ENCODE measurements around the gene SIGLEC1. TPM values are rescaled to one million over a fixed set of nuclear protein-coding genes. Genes with fewer than 3 reads are reported as not detected.

The SIGLEC1 gene
- total RNA-seq, 1 experiment from 2014 or later = not detected

GRCh38 chr20:3704087-3704486 lies 8.3 kb downstream of the SIGLEC1 start:
- H3K9ac ChIP-seq (ENCODE audit: low read length) = no peak overlapping the region
- H3K4me2 ChIP-seq (ENCODE audit: low read depth, low read length, poor library complexity, severe bottlenecking) = no peak overlapping the region
- no peaks in the 10 kb centered on the region for H3K27me3 ChIP-seq (ENCODE audit: low read length)
- H2AFZ ChIP-seq (ENCODE audit: low read length) = no peak overlapping the region
- H3K4me3 ChIP-seq (ENCODE audit: low read length) = no peak overlapping the region
- H3K27ac ChIP-seq (ENCODE audit: low read length) = no peak overlapping the region
- H3K36me3 ChIP-seq (ENCODE audit: insufficient read depth, low read length) = no peaks in the 10 kb centered on the region
- H3K9me2 ChIP-seq (replicated peaks; ENCODE audit: insufficient read depth, low read length) = no peaks in the 10 kb centered on the region
- DNase-seq = no peak
- H3K4me1 ChIP-seq (ENCODE audit: low read length) = no peaks in the 10 kb centered on the region
- H3K9me3 ChIP-seq (ENCODE audit: low read length) = no peaks in the 10 kb centered on the region
- H4K20me1 ChIP-seq (ENCODE audit: insufficient read depth, low read depth, low read length) = no peaks in the 10 kb centered on the region; the same call in 1 of the 2 replicates
- no peaks in the 10 kb centered on the region for H3K79me2 ChIP-seq (ENCODE audit: low read length)

GRCh38 chr20:3702611-3703391 lies 9.6 kb downstream of the SIGLEC1 start:
- Histone ChIP-seq H3K79me2 (ENCODE audit: low read length) (no peaks in the 10 kb centered on the region), H2AFZ (ENCODE audit: low read length) (no peak overlapping the region), H3K9ac (ENCODE audit: low read length) (no peak overlapping the region), H3K9me2 (replicated peaks; ENCODE audit: insufficient read depth, low read length) (no peaks in the 10 kb centered on the region), H3K27ac (ENCODE audit: low read length) (no peak overlapping the region), H3K4me2 (ENCODE audit: low read depth, low read length, poor library complexity, severe bottlenecking) (no peak overlapping the region), H3K9me3 (ENCODE audit: low read length) (no peaks in the 10 kb centered on the region), H3K27me3 (ENCODE audit: low read length) (no peaks in the 10 kb centered on the region), H3K4me3 (ENCODE audit: low read length) (no peak overlapping the region), H3K36me3 (ENCODE audit: insufficient read depth, low read length) (no peaks in the 10 kb centered on the region), H3K4me1 (ENCODE audit: low read length) (no peaks in the 10 kb centered on the region), H4K20me1 (ENCODE audit: insufficient read depth, low read depth, low read length) (no peaks in the 10 kb centered on the region; the same call in 1 of the 2 replicates)
- DNase-seq = no peak

- Histone ChIP-seq H3K4me3 (ENCODE audit: low read length) (no peak overlapping the region), H3K9me3 (ENCODE audit: low read length) (peaks cover 3% of the 10 kb centered on the region; the same call in 1 of the 2 replicates), H3K9ac (ENCODE audit: low read length) (no peak overlapping the region), H3K36me3 (ENCODE audit: insufficient read depth, low read length) (no peaks in the 10 kb centered on the region), H3K27ac (ENCODE audit: low read length) (no peak overlapping the region), H3K27me3 (ENCODE audit: low read length) (no peaks in the 10 kb centered on the region), H2AFZ (ENCODE audit: low read length) (no peak overlapping the region), H4K20me1 (ENCODE audit: insufficient read depth, low read depth, low read length) (no peaks in the 10 kb centered on the region; the same call in 1 of the 2 replicates), H3K79me2 (ENCODE audit: low read length) (no peaks in the 10 kb centered on the region), H3K4me1 (ENCODE audit: low read length) (no peaks in the 10 kb centered on the region), H3K4me2 (ENCODE audit: low read depth, low read length, poor library complexity, severe bottlenecking) (no peak overlapping the region), H3K9me2 (replicated peaks; ENCODE audit: insufficient read depth, low read length) (no peaks in the 10 kb centered on the region)
- no peak for DNase-seq
Measured at GRCh38 chr20:3701061-3701998, 11.1 kb downstream of the SIGLEC1 start.

- Histone ChIP-seq H4K20me1 (ENCODE audit: insufficient read depth, low read depth, low read length) (no peaks in the 10 kb centered on the region), H3K4me2 (ENCODE audit: low read depth, low read length, poor library complexity, severe bottlenecking) (no peak overlapping the region), H3K4me3 (ENCODE audit: low read length) (no peak overlapping the region), H3K4me1 (ENCODE audit: low read length) (no peaks in the 10 kb centered on the region), H2AFZ (ENCODE audit: low read length) (no peak overlapping the region), H3K9me3 (ENCODE audit: low read length) (peaks cover 4% of the 10 kb centered on the region; the same call in 1 of the 2 replicates), H3K27ac (ENCODE audit: low read length) (no peak overlapping the region), H3K9me2 (replicated peaks; ENCODE audit: insufficient read depth, low read length) (no peaks in the 10 kb centered on the region), H3K79me2 (ENCODE audit: low read length) (no peaks in the 10 kb centered on the region), H3K9ac (ENCODE audit: low read length) (no peak overlapping the region), H3K36me3 (ENCODE audit: insufficient read depth, low read length) (no peaks in the 10 kb centered on the region), H3K27me3 (ENCODE audit: low read length) (no peaks in the 10 kb centered on the region)
- no peak for DNase-seq
Measured at GRCh38 chr20:3699037-3699436, 13.4 kb downstream of the SIGLEC1 start.

- H4K20me1 ChIP-seq (ENCODE audit: insufficient read depth, low read depth, low read length) = no peaks in the 10 kb centered on the region
- no peaks in the 10 kb centered on the region for H3K36me3 ChIP-seq (ENCODE audit: insufficient read depth, low read length)
- H3K27me3 ChIP-seq (ENCODE audit: low read length) = no peaks in the 10 kb centered on the region
- no peaks in the 10 kb centered on the region for H3K79me2 ChIP-seq (ENCODE audit: low read length)
- peaks cover 4% of the 10 kb centered on the region; the same call in 1 of the 2 replicates for H3K9me3 ChIP-seq (ENCODE audit: low read length)
- H3K9me2 ChIP-seq (replicated peaks; ENCODE audit: insufficient read depth, low read length) = no peaks in the 10 kb centered on the region
- no peak for DNase-seq
- no peak overlapping the region for H3K4me2 ChIP-seq (ENCODE audit: low read depth, low read length, poor library complexity, severe bottlenecking)
- no peak overlapping the region for H3K9ac ChIP-seq (ENCODE audit: low read length)
- no peak overlapping the region for H3K27ac ChIP-seq (ENCODE audit: low read length)
- no peak overlapping the region for H2AFZ ChIP-seq (ENCODE audit: low read length)
- H3K4me1 ChIP-seq (ENCODE audit: low read length) = no peaks in the 10 kb centered on the region
- no peak overlapping the region for H3K4me3 ChIP-seq (ENCODE audit: low read length)
Measured at GRCh38 chr20:3698591-3699001, 13.8 kb downstream of the SIGLEC1 start.

GRCh38 chr20:3697588-3698305 lies 14.7 kb downstream of the SIGLEC1 start:
- Histone ChIP-seq H3K36me3 (ENCODE audit: insufficient read depth, low read length) (no peaks in the 10 kb centered on the region), H3K79me2 (ENCODE audit: low read length) (no peaks in the 10 kb centered on the region), H3K9me3 (ENCODE audit: low read length) (peaks cover 4% of the 10 kb centered on the region; the same call in 1 of the 2 replicates), H4K20me1 (ENCODE audit: insufficient read depth, low read depth, low read length) (no peaks in the 10 kb centered on the region), H3K27ac (ENCODE audit: low read length) (no peak overlapping the region), H2AFZ (ENCODE audit: low read length) (no peak overlapping the region), H3K9me2 (replicated peaks; ENCODE audit: insufficient read depth, low read length) (no peaks in the 10 kb centered on the region), H3K4me3 (ENCODE audit: low read length) (no peak overlapping the region), H3K4me2 (ENCODE audit: low read depth, low read length, poor library complexity, severe bottlenecking) (no peak overlapping the region), H3K27me3 (ENCODE audit: low read length) (no peaks in the 10 kb centered on the region), H3K4me1 (ENCODE audit: low read length) (no peaks in the 10 kb centered on the region), H3K9ac (ENCODE audit: low read length) (no peak overlapping the region)
- no peak for DNase-seq

GRCh38 chr20:3696745-3697587 lies 15.4 kb downstream of the SIGLEC1 start:
- H3K9ac ChIP-seq (ENCODE audit: low read length) = no peak overlapping the region
- no peak overlapping the region for H3K4me2 ChIP-seq (ENCODE audit: low read depth, low read length, poor library complexity, severe bottlenecking)
- H3K27me3 ChIP-seq (ENCODE audit: low read length) = no peaks in the 10 kb centered on the region
- no peaks in the 10 kb centered on the region for H4K20me1 ChIP-seq (ENCODE audit: insufficient read depth, low read depth, low read length)
- H3K4me3 ChIP-seq (ENCODE audit: low read length) = no peak overlapping the region
- H3K9me3 ChIP-seq (ENCODE audit: low read length) = peaks cover 4% of the 10 kb centered on the region; the same call in 1 of the 2 replicates
- no peaks in the 10 kb centered on the region for H3K4me1 ChIP-seq (ENCODE audit: low read length)
- no peaks in the 10 kb centered on the region for H3K9me2 ChIP-seq (replicated peaks; ENCODE audit: insufficient read depth, low read length)
- H3K36me3 ChIP-seq (ENCODE audit: insufficient read depth, low read length) = no peaks in the 10 kb centered on the region
- no peak for DNase-seq
- H3K79me2 ChIP-seq (ENCODE audit: low read length) = no peaks in the 10 kb centered on the region
- no peak overlapping the region for H2AFZ ChIP-seq (ENCODE audit: low read length)
- no peak overlapping the region for H3K27ac ChIP-seq (ENCODE audit: low read length)

Data from Karpas-422 (cell line).